RPMI7951 (cell line): ENCODE measurements around the gene SDSL. TPM values are rescaled to one million over a fixed set of nuclear protein-coding genes. Genes with fewer than 3 reads are reported as not detected.
A peak's percentile ranks its signal among the peaks of the same experiment; 100 is the strongest.

Experiments used
- DNase-seq: peaks from one replicate; pipeline ENCODE4 v3.0.0-alpha.2; 2012; ENCODE audit warnings: low read depth
- total RNA-seq: library from RNA; depleted of rRNA; stranded (reverse); fragments of >200 nt; shearing (Covaris generic); gene quantifications from 2 replicates; pipeline ENCODE4 v1.2.3, GENCODE V29; 2014

The SDSL gene
- total RNA-seq, 1 experiment from 2014 or later = 5.6 TPM

DNA sequence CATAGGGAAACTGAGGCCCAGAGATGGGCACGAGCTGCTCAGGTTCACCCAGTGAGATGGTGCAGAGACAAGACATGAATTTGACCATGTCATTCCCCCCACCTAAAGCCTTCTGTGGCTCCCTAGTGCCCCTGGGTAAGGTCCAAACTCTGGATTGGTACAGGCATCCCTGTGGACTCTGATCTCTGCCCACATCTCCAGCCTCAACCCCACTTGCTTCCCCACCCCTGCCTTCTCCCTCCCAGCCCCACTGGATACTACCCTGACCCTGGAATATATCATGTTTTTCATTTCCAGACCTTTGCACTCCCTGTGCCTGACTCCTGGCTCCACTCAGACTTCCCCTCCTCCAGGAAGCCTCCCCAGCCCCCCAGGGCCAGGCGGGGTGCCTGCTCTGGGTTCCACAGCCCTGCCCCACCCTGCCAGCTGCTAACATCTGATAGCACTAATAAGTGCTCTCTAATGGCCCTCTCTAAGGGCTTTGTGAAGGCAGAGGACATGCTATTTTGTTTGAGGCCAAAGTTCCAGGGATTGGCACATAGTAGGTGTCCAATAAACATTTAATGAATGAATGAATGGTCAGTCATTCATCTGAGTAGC, 1.1 kb upstream of the SDSL start:
- DNase-seq = no peak

DNA sequence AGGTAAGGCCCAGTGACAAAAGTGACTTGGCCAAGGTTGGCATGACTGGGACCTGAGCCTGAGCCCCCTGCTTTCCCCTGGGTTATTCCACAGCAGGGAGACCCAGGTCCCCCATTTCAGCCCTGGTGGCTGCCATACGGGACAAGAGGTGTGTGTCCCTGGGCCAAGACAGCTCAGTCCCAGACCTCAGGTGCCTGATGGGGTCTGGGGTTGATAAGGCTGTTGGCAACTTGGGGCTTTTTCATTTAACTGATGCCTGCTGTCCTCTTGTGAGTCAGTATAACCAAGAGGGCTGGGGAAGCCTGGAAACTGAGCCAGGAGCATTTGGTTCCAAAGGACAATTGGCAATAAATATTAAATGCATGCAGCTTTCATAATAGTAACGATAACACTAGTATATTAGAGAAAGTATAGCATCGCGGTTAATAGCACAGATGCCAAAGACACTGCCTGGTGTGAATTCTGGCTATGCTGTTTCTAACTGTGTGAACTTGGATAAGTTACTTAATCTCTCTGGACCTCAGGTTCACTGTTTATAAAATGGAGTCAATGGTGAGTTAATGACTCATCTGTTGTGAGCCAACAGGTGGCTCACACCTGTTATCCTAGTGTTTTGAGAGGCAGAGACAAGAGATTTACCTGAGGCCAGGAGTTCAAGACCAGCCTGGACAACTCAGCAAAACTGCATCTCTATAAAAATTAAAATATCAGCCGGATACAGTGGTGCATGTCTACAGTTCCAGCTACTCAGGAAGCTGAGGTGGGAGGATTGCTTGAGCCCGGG, 898 bp downstream of the SDSL start:
- no peak for DNase-seq

DNA sequence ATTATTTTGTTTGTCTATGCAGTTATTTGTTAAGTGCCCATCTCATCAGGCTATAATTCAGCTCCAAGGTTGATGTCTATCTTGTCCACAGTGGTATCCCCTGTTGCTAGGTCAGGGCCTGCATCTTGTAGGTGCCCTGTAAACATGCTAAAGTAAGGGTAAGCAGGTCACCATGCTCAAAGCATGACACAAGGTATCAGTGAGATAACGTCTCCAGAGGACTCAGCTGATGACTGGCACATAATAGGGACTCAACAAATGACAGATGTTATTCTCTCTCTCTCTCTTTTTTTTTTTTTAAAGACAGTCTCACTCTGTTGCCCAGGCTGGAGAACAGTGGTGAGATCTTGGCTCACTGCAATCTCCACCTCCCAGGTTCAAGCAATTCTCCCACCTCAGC, 2.3 kb downstream of the SDSL start:
- DNase-seq = no peak

DNA sequence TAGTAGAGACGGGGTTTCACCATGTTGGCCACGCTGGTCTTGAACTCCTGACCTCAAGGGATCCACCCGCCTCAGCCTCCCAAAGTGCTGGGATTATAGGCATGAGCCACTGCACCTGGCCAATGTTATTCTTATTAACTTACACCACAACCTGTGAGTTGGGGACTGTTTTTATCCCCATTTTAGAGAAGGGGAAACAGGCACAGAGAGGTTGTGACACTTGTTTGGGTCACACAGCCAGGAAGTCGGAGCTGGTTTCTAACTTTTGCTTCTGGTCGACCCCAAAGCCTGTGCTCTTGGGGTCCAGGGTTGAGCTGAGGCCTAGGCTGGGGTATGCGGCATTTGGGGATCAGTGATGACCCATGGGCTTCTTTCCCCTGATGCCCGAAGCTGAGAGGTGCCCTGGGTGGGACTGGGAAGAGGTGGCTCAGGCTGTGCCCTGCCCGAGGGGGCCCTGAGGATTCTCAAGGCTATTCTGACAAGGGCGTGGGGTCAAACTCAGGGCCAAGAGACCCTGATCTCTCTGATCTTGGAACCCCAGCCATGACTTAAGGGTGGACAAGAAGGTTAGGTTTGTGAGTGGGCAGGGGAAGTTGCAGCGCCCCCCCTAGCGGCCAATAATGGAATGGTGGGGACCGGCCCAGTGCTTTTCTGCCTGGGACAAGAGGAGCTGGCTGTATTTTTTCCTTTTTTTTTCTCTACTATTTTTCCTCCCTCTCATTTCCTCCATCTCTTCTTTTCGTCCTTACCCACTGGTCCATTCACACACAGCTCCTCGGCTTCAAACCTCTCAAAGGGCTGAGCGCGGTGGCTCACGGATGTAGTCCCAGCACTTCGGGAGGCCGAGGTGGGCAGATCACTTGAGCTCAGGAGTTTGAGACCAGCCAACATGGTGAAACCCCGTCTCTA, 3.0 kb downstream of the SDSL start:
- DNase-seq = peak; percentile 35

DNA sequence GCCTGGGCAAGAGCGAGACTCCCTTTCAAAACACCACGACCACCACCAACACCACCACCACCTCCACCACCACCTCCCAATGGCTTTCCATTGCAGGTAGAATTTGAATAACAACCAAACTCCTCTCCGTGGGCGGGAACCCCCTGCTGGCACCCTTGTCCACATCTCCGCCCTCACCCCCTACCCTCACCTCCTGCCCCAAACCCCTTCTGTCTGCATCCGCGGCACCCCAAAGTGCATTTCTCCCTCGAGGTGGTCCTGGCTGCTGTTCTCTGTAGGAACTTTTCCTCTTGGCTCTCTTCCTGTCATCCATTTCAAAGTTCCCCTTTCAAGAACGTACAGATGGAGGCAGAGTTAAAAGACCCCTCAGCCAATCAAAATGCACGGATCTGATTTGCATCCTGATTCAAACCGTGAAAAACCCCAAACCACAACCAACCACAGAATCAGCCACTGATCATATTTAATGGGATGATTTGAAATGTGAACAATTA, 3.8 kb downstream of the SDSL start:
- no peak for DNase-seq

DNA sequence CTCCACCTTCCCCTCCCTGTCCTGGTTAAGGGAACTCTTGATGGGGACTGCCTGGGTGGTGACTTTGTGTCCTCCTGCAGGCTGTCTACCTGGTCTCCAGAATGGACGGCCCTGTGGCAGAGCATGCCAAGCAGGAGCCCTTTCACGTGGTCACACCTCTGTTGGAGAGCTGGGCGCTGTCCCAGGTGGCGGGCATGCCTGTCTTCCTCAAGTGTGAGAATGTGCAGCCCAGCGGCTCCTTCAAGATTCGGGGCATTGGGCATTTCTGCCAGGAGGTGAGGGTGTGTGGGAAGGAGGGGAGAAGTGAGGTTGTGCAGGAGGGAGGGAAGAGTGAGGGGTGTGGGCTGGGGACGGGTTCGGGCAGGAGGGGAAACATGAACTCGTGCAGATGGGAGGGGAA, 5.7 kb downstream of the SDSL start:
- DNase-seq = no peak

DNA sequence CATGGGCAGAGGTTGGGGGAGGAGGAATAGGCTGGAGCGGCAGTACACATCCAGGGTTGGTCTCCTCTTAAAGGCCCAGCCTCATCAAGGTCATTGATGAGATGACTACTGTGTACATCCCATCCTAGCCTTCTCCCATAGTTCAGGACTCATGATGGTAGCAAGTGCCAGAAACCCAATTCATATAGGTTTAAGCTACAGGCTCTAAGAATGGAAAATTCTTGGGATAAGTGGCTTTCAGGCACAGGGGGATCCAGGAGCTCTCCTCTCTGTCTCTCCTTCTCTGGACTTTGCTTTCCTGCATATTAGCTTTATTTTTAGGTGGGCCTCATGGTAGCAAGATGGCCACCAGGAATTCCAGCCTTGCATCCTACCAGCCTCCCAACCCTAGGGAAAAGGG, 6.3 kb downstream of the SDSL start:
- no peak for DNase-seq

DNA sequence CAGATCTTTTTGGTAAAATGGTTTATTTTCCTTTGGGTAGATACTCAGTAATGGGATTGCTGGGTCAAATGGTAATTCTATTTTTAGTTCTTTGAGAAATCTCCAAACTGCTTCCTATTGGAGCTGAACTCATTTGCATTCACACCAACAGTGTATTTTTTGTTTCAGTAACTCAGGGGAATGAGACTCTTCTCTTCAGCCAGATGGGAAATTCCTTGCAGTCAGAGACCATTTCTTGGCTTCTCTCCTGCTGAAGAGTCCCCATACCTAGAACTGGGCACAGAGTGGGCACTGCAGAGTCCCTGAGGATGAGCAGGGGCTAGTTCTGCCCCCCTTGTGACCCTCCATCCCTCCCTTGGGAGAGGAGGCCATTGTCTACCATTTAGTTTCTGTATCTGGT, 10.8 kb downstream of the SDSL start:
- DNase-seq = no peak

DNA sequence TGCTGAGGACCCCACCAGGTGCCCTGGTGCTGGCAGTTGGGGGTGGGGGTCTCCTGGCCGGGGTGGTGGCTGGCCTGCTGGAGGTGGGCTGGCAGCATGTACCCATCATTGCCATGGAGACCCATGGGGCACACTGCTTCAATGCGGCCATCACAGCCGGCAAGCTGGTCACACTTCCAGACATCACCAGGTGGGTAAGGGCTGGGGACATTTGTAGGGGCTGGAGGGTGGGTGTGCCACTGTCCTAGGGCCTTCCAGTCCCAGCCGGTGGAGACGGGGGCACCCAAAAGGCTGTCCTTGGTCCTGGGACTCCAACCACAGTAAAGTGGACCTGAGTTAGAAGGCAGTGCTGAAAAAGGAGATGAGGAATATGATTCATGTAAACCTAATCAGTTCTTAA, 13.2 kb downstream of the SDSL start:
- DNase-seq = no peak

DNA sequence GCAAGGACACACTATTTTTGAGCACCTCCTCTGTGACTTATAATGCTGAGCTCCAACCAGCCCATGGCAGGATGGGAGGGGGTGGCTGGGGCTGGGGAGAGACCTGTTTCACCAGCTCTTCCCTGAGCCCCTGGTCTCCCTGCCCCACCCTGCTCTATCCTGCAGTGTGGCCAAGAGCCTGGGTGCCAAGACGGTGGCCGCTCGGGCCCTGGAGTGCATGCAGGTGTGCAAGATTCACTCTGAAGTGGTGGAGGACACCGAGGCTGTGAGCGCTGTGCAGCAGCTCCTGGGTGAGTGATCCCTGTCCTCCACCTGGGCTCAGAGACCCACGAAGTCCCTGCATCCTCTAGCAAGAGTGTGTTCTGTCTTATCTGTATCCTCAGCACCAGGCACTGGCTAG, 14.4 kb downstream of the SDSL start:
- no peak for DNase-seq

DNA sequence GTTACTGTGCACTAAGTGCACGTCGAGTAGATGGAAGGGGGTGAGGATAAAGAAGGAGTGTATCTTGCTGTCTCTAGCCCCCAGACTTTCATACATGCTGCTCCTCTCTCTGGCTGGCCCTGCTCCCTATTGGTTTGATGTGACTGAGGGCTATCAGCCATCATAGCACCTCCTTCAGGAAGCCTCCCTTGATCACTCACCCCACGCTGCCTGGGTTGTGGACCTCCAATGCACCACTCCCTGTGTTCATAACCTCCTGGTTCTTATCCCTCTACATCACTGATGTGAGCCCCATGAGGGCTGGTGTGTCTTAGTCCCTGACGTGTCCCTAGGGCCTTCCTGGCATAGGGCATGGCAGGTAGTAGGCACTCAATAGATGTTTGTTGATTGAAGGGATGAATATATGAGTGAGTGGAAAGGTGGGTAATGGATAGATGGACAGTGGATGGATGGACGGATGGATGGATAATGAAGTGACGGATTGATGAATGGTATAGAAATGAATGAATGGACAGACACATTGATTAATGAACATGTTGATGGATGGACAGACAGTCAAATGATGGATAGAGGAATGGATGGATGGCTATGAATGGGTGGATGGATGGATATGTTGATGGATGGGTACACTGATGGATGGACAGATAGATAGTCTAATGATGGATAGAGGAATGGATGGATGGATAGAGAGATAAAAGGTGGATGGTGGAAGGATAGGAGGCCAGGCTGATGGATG, 15.0 kb downstream of the SDSL start:
- DNase-seq = no peak

DNA sequence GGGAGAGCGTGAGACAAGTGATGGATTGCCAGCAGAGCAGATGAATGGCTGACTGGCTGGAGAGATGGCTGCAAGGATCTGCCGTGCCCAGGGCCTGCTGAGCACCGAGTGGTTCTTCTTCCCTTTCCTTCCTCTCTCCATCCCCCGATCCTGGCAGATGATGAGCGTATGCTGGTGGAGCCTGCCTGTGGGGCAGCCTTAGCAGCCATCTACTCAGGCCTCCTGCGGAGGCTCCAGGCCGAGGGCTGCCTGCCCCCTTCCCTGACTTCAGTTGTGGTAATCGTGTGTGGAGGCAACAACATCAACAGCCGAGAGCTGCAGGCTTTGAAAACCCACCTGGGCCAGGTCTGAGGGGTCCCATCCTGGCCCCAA, 15.5 kb downstream of the SDSL start:
- no peak for DNase-seq

DNA sequence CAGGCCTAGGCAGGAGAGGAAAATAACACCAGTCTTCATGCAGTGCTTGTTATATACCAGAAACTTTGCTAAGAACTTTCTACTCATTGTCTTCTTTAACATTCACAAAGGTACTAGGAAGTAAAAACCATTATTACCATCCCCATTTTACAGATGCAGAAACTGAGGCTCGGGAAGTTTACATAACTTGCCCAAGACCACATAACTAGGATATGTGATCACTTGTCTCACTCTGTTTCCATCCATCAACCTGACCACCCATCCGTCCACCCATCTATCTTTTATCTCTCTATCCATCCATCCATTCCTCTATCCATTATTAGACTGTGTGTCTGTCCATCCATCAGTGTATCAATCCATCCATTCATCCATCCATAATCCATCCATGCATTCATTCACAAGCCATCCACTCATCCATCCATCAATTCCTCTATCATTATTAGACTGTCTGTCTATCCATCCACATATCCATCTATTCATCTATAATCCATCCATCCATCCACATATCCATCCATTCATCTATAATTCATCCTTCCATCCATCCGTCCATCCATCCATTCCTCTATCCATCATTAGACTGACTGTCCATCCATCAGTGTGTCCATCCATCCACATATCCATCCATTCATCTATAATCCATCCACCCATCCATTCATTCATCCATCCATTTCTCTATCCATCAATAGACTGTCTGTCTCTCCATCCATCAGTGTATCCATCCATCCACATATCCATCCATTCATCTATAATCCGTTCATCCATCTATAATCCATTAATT, 16.5 kb downstream of the SDSL start:
- DNase-seq = no peak

DNA sequence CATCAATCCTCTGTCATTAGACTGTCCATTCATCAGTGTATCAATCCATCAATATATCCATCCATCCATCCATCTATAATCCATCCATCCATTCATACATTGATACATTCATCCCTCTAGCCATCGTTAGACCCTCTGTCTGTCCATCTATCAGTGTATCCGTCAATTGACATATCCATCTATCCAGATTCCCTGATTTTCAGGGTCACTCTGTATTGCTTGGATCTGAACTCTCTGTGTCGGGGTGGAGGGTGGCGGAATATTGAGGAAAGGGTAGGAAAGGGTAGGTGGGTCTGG, 17.1 kb downstream of the SDSL start:
- no peak for DNase-seq

DNA sequence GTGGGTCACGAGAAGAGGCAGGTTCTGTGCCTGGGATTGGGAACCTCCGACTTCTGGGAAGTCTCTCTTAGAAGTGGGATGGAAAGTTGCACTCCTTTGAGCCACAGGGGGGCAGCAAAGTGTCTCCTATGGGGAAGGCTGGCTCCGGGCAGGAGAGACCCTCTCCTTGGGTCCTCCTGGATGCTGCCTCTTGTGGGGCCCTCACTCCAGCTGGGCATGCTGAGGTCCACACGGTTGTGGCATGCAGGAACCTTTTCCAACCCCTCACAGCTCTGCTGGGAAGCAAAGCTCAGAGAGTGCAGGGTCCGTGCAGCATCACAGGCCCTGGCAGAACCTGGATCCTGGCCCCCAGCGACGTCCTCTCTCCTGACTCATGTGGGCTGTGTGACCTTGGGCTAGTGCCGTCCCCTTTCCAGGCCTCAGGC, 17.4 kb downstream of the SDSL start:
- DNase-seq = peak; percentile 16

DNA sequence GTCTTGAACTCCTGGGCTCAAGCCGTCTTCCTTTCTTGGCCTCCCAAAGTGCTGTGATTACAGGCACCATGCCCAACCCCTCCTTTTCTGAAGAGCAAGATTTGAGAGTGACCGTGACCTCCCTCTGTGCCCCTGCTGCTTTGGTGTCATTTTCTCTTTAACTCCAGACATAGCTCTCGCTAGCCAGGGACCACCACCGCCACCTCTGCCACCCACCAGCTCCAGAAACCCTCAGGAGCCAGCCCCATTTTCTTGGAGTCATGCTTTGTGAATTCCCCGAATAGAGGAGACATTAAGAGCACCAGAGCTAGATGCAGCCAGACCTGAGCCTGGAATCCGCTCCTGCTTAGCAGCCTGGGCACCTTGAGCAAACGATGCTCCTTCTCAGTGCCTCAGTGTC, 18.2 kb downstream of the SDSL start:
- DNase-seq = no peak

DNA sequence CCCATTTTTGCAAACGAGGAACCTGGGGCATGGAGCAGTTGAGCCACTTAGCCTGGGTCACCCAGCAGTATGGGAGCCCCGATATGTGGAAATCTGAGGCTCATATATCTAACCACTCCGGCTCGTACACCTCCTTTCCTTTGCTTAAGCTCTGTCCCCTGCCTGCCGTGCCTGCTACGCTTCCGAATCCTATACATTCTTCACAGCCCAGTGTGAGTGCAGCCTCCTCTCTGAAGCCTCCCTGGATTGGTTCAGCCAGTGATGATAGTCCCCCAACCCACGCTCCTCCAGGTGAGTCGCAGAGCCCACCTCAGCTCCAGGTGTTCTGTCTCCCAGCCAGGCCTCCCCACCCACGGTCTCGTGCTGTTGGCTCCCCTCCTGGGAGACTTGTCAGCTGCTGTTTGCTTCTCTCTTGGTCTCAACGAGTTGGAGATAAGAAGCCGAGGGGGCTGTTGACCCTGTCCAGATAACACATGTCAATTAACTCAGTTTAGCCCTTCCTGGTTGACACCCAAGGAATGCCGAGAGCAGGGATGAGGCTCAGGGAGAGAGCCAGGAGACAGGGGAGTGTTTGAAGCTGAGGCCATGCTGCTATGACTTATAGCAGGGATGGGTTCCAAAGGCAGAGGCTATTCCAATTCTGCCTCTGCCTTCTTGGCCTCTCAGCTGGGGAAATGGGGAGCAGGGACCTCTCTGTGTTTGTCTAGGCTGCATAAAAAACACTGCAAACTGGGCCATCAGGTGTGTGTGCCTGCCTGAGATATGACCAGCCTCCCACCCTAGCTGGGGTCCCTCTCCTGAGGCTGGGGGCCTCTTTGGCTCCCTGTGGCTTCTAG, 19.0 kb downstream of the SDSL start:
- no peak for DNase-seq

DNA sequence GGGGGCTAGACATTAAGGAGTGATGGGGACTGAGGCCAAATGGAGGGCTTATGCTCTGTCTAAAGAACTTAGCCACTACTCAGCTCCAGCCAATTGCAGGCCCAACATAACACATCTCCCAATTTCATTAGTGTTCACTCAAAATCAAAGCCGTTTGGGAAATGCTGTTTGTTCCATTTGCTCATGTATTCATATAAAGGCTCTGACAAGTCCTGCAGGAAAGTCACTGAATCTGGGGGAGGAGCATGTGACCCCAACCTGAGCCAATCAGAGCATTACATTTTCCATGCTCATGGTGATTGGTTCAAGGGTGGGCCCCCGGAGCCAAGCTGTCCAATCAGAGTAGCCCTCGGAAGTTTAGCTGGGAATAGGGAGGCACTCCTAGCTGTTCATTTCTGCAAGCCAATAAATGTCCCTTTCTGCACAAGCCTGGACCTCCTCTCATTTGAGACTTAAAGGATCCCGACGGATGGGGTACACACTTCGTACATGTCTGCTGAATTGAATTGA, 20.9 kb downstream of the SDSL start:
- no peak for DNase-seq

DNA sequence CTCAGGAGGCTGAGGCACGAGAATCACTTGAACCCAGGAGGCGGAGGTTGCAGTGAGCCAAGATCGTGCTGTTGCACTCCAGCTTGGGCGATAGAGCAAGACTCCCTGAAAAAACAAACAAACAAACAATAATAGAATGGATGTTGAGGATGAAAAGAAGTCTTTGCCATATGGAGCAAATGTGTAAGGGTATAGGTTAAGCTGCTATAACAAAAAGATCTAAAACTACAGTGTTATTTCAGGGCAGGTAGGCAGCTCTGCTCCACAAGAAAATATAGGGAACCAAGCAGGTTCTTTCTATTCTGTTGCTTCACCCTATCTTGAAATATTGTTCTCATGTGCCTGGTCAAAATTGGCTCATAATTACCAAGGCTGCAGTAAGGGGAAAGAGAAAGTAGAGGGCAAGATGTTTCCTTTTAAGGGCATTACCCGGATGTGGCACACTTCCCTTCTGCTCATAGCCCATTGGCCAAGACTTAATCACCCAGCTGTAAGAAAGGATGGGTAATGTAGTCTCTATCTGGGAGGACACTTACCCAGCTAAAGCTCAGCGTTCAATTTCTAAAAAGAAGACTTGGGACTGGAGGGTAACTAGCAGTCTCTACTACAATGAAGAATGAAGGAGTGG, 23.5 kb downstream of the SDSL start:
- peak; percentile 43 for DNase-seq

DNA sequence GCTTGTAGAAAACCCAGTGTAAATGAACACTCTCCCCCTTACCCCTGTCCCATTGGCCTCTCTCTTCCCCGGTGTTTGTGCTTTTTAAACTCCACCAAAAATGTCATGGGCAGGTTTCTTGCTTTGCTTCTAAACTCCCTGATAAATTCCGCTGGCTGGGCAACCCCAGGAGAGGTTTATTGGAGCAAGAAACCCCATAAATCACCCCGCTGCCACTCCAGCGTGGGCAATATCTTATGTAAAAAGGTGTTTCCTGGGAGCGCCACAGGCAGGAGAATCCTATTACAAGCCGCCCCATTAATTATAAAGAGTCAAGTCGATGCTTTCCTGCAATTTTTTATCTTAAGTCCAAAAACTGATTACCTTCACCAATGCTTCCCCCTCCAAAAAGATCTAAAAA, 26.7 kb downstream of the SDSL start:
- no peak for DNase-seq
